ENCODE measurements around the gene TTC1.
"Not testable (repeated sequence)": the region's sequence is repeated elsewhere in the genome, so short reads cannot be mapped to it uniquely, and the experiment has no call there.

The TTC1 gene

GRCh38 chr5:159995907-159996306, 13.0 kb upstream of the TTC1 start:
- no peak for DNase-seq (ENCODE audit: low read depth)

GRCh38 chr5:160001457-160001856, 7.5 kb upstream of the TTC1 start:
- no peak for DNase-seq (ENCODE audit: low read depth)

- no peak for DNase-seq (ENCODE audit: low read depth)
Measured at GRCh38 chr5:160007514-160007913, 1.4 kb upstream of the TTC1 start.

GRCh38 chr5:160008529-160008876, 436 bp upstream of the TTC1 start:
- DNase-seq (ENCODE audit: low read depth): not testable (repeated sequence)

- no peak for DNase-seq (ENCODE audit: low read depth)
Measured at GRCh38 chr5:160009591-160009989, 651 bp downstream of the TTC1 start.

GRCh38 chr5:160011471-160011870, 2.5 kb downstream of the TTC1 start:
- no peak for DNase-seq (ENCODE audit: low read depth)

- DNase-seq (ENCODE audit: low read depth): not testable (repeated sequence)
Measured at GRCh38 chr5:160014197-160014596, 5.3 kb downstream of the TTC1 start.

GRCh38 chr5:160018945-160019625, 10.1 kb downstream of the TTC1 start:
- DNase-seq (ENCODE audit: low read depth): no peak

- no peak for DNase-seq (ENCODE audit: low read depth)
Measured at GRCh38 chr5:160020266-160020770, 11.4 kb downstream of the TTC1 start.

GRCh38 chr5:160020964-160021363, 12.0 kb downstream of the TTC1 start:
- DNase-seq (ENCODE audit: low read depth): no peak

- DNase-seq (ENCODE audit: low read depth): peak; percentile 43
Measured at GRCh38 chr5:160021831-160022446, 13.0 kb downstream of the TTC1 start.

- DNase-seq (ENCODE audit: low read depth): no peak
Measured at GRCh38 chr5:160023007-160023907, 14.3 kb downstream of the TTC1 start.

- no peak for DNase-seq (ENCODE audit: low read depth)
Measured at GRCh38 chr5:160023908-160024630, 15.1 kb downstream of the TTC1 start.

GRCh38 chr5:160029004-160029403, 20.1 kb downstream of the TTC1 start:
- DNase-seq (ENCODE audit: low read depth): no peak

- no peak for DNase-seq (ENCODE audit: low read depth)
Measured at GRCh38 chr5:160029540-160030139, 20.7 kb downstream of the TTC1 start.

- DNase-seq (ENCODE audit: low read depth): no peak
Measured at GRCh38 chr5:160030631-160031377, 21.9 kb downstream of the TTC1 start.

- DNase-seq (ENCODE audit: low read depth): no peak
Measured at GRCh38 chr5:160033546-160034252, 24.8 kb downstream of the TTC1 start.

- DNase-seq (ENCODE audit: low read depth): no peak
Measured at GRCh38 chr5:160036243-160036642, 27.3 kb downstream of the TTC1 start.

- no peak for DNase-seq (ENCODE audit: low read depth)
Measured at GRCh38 chr5:160036884-160037283, 27.9 kb downstream of the TTC1 start.

GRCh38 chr5:160039810-160040470, 31.0 kb downstream of the TTC1 start:
- no peak for DNase-seq (ENCODE audit: low read depth)
